GM12891 (cell line): ENCODE data around the gene TMBIM1.

ENCODE experiments used
- POLR2AphosphoS5 ChIP-seq: IDR thresholded peaks from 2 replicates; pipeline ENCODE4 v1.6.1; 2011; ENCODE audit warnings: low read depth, low read length, control low read depth
- SPI1 ChIP-seq: IDR thresholded peaks from 2 replicates; pipeline ENCODE4 v1.6.1; 2011; ENCODE audit warnings: low read depth, low read length, control low read depth

DNA sequence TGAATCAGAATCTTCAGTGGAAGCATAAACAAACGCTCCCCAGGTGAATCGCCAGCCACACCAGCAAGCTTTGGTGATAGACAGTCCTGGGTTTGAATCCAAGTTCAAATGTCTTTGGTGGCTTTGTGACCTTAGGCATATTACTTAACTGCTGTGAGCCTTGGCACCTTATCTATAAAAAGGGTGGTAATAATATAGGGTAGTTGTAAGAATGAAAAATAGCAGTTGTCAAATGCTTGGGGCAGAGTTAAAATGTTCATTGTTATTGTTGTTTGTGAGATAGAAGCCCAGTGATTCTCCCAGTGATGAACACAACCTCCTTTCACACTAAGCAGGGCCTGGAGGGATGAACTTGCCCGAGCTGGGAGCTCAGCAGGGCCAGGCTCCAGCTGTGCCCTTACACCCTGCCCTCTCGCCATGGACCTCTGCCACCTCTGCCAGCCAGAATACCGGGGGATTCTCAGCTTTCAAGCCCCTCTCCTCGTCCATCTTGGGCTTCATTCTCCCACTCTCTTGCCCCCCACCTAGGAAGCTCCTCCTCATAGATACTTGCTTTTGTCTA lies 6.1 kb upstream of the TMBIM1 start:
- no peak for TF ChIP-seq POLR2AphosphoS5
- no peak for TF ChIP-seq SPI1
